ENCODE measurements around the gene RAB3C. TPM values are rescaled to one million over a fixed set of nuclear protein-coding genes. Genes with fewer than 3 reads are reported as not detected.

Gene RAB3C
- total RNA-seq, 1 donor from 2014 or later = 3.8 TPM

GRCh38 chr5:58738336-58738735 is 155.5 kb downstream of the RAB3C start:
- Histone ChIP-seq H3F3A (ENCODE audit: low read depth) (no peaks in the 10 kb centered on the region), H3K9ac (no peak overlapping the region), H3K36me3 (no peaks in the 10 kb centered on the region), H3K4me1 (peaks cover 17% of the 10 kb centered on the region), H3K27ac (no peak overlapping the region), H3K27me3 (no peaks in the 10 kb centered on the region), H4K20me1 (ENCODE audit: low read depth) (no peaks in the 10 kb centered on the region), H2AFZ (replicated peaks) (no peak overlapping the region), H3K4me3 (no peak overlapping the region), H3K9me3 (ENCODE audit: low read depth) (no peaks in the 10 kb centered on the region), H3K79me2 (ENCODE audit: low read depth) (no peaks in the 10 kb centered on the region), H3K4me2 (no peak overlapping the region)
- peaks cover 6% of the 10 kb centered on the region for H3K27me3 Mint-ChIP-seq (ENCODE audit: insufficient read depth, low read depth)
- no peak overlapping the region for H3K4me3 Mint-ChIP-seq
- DNase-seq (ENCODE audit: low spot score) = no peak
- H3K27ac Mint-ChIP-seq = no peak overlapping the region
- H3K9me3 Mint-ChIP-seq = no peaks in the 10 kb centered on the region
- no peak for TF ChIP-seq EZH2phosphoT487 (IDR thresholded peaks at IDR 0.05)
- TF ChIP-seq CTCF (IDR thresholded peaks at IDR 0.05) = no peak
- no peak for TF ChIP-seq EZH2 (IDR thresholded peaks at IDR 0.05)
- H3K4me1 Mint-ChIP-seq = peaks cover 14% of the 10 kb centered on the region
- peaks cover 2% of the 10 kb centered on the region for H3K36me3 Mint-ChIP-seq

DNA sequence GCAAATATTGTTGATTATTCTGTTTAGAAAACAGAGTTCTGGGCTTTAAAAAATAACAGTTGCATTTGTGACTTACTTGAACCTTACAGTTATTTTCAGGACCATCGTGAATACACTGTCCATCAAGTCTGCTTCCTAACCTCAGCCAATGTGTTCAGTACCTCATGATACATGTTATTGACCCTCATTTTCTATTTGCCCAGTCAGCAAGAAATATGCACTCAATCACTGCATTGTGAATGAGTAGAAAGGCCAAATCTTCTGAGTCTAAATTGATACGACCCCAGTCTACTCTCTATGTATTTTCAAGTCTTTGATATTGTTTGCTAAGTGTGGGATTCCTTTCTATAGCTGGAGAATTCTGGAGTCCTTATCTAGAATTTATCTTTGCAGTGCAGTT is 156.2 kb downstream of the RAB3C start:
- Mint-ChIP-seq H3K4me3 (no peak overlapping the region), H3K36me3 (peaks cover 2% of the 10 kb centered on the region), H3K4me1 (peaks cover 13% of the 10 kb centered on the region), H3K9me3 (no peaks in the 10 kb centered on the region), H3K27ac (no peak overlapping the region), H3K27me3 (ENCODE audit: insufficient read depth, low read depth) (peaks cover 6% of the 10 kb centered on the region)
- H3K27ac ChIP-seq = no peak overlapping the region
- no peaks in the 10 kb centered on the region for H3F3A ChIP-seq (ENCODE audit: low read depth)
- DNase-seq (ENCODE audit: low spot score) = no peak
- H3K36me3 ChIP-seq = no peaks in the 10 kb centered on the region
- no peak overlapping the region for H3K4me3 ChIP-seq
- H3K9me3 ChIP-seq (ENCODE audit: low read depth) = no peaks in the 10 kb centered on the region
- no peak for TF ChIP-seq EZH2phosphoT487 (IDR thresholded peaks at IDR 0.05)
- no peak for TF ChIP-seq CTCF (IDR thresholded peaks at IDR 0.05)
- TF ChIP-seq EZH2 (IDR thresholded peaks at IDR 0.05) = no peak
- H2AFZ ChIP-seq (replicated peaks) = no peak overlapping the region
- H3K27me3 ChIP-seq = no peaks in the 10 kb centered on the region
- no peak overlapping the region for H3K4me2 ChIP-seq
- H3K9ac ChIP-seq = no peak overlapping the region
- H3K79me2 ChIP-seq (ENCODE audit: low read depth) = no peaks in the 10 kb centered on the region
- no peaks in the 10 kb centered on the region for H4K20me1 ChIP-seq (ENCODE audit: low read depth)
- peaks cover 17% of the 10 kb centered on the region for H3K4me1 ChIP-seq

DNA sequence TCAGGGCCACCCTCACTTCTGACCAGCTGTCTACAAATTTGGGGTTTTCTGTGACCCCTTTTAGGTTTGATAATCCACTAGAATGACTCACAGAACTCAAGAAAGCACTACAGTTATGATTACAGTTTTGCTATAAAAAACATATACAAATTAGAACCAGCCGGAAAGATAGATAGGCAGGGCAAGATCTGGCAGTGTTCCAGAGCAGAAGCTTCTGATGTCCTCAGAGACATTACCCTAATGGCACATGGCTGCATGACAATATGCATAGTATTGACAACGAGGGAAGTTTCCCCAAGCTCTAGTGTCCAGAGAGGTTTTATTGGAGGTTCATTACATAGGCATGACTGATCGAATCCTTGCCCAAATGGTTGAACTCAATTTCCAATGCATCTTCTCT is 158.1 kb downstream of the RAB3C start:
- no peak overlapping the region for H3K9ac ChIP-seq
- H2AFZ ChIP-seq (replicated peaks) = no peak overlapping the region
- H4K20me1 ChIP-seq (ENCODE audit: low read depth) = no peaks in the 10 kb centered on the region
- H3K4me3 Mint-ChIP-seq = no peak overlapping the region
- peaks cover 2% of the 10 kb centered on the region for H3K36me3 Mint-ChIP-seq
- no peaks in the 10 kb centered on the region for H3K27me3 ChIP-seq
- no peak overlapping the region for H3K4me3 ChIP-seq
- no peak overlapping the region for H3K27ac ChIP-seq
- peaks cover 5% of the 10 kb centered on the region for H3K27me3 Mint-ChIP-seq (ENCODE audit: insufficient read depth, low read depth)
- H3K79me2 ChIP-seq (ENCODE audit: low read depth) = no peaks in the 10 kb centered on the region
- H3K4me1 ChIP-seq = peaks cover 2% of the 10 kb centered on the region
- H3K36me3 ChIP-seq = no peaks in the 10 kb centered on the region
- H3K9me3 ChIP-seq (ENCODE audit: low read depth) = no peaks in the 10 kb centered on the region
- no peaks in the 10 kb centered on the region for H3K9me3 Mint-ChIP-seq
- no peaks in the 10 kb centered on the region for H3F3A ChIP-seq (ENCODE audit: low read depth)
- H3K27ac Mint-ChIP-seq = no peak overlapping the region
- no peak for DNase-seq (ENCODE audit: low spot score)
- no peak for TF ChIP-seq EZH2 (IDR thresholded peaks at IDR 0.05)
- TF ChIP-seq CTCF (IDR thresholded peaks at IDR 0.05) = no peak
- TF ChIP-seq EZH2phosphoT487 (IDR thresholded peaks at IDR 0.05) = no peak
- H3K4me1 Mint-ChIP-seq = peaks cover 2% of the 10 kb centered on the region
- H3K4me2 ChIP-seq = no peak overlapping the region

Measured in neural progenitor cell (in vitro differentiated cells).